Measurements from ENCODE around the gene ACAA2.

Gene ACAA2, protein sequence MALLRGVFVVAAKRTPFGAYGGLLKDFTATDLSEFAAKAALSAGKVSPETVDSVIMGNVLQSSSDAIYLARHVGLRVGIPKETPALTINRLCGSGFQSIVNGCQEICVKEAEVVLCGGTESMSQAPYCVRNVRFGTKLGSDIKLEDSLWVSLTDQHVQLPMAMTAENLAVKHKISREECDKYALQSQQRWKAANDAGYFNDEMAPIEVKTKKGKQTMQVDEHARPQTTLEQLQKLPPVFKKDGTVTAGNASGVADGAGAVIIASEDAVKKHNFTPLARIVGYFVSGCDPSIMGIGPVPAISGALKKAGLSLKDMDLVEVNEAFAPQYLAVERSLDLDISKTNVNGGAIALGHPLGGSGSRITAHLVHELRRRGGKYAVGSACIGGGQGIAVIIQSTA

GRCh38 chr18:49813319-49814146 lies at the start of gene ACAA2:
TSS of gene ACAA2 (minus strand) at chr18:49813533. CDS start at chr18:49813484, 49 bp downstream.
- DNase-seq: peak; percentile 84

GRCh38 chr18:49862656-49863385 lies 49.5 kb upstream of the ACAA2 start:
- no peak for DNase-seq

- no peak for DNase-seq
Measured at GRCh38 chr18:49861659-49862058, 48.3 kb upstream of the ACAA2 start.

DNA sequence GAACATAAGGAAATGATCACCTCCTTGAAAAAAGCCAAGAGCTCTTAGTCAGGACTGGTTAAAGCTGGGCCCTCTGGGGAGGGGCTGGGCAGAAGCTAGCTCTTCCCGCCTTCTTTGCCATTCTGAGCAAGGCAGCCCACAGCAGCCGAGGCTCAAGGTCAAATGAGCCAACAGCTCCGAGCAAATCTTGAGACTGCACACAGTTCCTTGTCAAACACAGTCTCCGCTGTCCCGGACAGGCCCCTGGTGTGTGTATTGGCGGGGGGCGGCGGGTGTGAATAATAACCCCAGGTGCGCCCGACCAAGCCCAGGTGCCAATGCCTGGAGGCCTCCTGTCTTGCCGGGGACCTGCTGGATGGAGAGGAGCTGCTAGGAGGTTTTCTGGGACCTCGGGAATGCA lies 46.4 kb upstream of the ACAA2 start:
- DNase-seq: no peak

GRCh38 chr18:49859021-49859359 lies 45.7 kb upstream of the ACAA2 start:
- no peak for DNase-seq

GRCh38 chr18:49858309-49859020 lies 45.1 kb upstream of the ACAA2 start:
- DNase-seq: peak; percentile 60

GRCh38 chr18:49857708-49858107 lies 44.4 kb upstream of the ACAA2 start:
- no peak for DNase-seq

DNA sequence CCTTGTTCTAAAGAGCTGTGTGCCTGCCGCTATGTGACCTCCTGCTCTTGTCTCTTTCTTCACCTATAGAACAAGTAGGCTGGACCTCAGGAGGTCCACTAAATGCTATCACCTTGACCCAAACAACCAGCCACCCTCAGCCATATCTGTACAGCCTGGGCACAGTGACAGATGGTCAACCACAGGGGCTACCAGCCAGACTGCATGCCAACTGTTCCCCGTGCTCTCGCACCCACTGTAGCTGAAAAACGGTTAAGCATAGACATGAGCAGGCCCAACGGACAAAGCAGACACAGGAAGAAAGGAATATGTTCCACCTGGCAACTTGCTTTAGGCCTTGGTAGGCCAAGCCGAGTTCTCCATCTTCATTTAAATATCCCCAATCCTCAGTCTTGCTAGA lies 43.2 kb upstream of the ACAA2 start:
- DNase-seq: no peak

GRCh38 chr18:49855711-49856415 lies 42.5 kb upstream of the ACAA2 start:
- no peak for DNase-seq

- DNase-seq: no peak
Measured at GRCh38 chr18:49854681-49855080, 41.3 kb upstream of the ACAA2 start.

DNA sequence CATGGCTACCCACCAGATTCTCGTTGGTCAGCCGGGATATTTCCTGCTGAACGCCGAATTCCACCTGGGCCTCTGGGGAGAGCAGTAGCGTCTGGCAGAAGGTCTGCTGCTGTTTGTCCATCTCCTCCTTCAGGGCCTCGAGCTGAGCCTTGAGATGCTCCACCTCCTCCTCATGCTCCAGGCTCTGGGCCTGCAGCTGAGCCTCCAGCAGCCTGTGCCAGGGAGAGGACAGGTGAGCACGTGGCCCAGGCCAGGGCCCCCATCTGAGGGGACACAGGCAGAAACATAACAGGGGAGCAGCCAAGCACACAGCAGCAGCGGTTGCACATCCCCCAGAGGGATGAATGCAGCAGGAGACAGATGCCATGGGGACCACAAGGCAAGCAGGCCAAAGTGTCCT lies 40.1 kb upstream of the ACAA2 start:
- DNase-seq: no peak

DNA sequence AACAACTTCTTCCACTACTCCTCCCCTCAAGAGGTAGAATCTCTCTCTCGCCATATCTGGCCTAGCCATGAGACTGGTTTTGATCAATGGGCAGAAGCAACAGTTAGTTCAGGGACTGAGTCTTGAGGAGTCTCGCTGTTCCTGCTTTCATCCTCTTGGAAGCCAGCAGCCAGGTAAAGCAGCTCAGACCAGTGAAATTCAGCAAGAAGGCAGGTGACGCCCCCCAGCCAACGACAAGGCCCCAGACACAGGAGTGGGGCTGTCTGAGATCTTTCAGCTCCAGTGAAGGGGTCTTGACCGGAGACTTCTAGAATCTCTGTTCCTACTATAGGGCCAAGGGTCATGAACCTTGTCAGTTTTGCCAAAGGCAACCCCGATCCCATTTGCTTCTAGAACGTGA lies 39.7 kb upstream of the ACAA2 start:
- no peak for DNase-seq

GRCh38 chr18:49851624-49852023 lies 38.3 kb upstream of the ACAA2 start:
- no peak for DNase-seq

DNA sequence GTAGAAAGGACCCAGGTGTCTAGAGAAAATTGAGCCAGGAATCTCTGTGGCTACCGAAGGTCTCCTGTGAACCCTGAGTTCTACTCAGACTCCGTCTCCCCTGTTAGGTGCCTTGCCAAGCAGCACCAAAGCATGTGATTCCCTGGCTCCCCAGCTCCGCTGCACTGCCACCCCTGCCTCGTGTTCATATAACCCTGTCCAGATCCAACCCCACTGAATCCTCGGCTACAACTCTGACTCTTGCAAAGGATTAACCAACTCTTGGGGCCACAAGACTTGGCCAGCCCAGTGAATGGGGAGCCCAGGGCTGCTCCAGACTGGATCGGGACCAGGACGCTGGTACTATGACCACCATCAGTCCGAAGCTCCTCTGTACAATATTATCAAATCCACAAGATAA lies 37.3 kb upstream of the ACAA2 start:
- DNase-seq: no peak

DNA sequence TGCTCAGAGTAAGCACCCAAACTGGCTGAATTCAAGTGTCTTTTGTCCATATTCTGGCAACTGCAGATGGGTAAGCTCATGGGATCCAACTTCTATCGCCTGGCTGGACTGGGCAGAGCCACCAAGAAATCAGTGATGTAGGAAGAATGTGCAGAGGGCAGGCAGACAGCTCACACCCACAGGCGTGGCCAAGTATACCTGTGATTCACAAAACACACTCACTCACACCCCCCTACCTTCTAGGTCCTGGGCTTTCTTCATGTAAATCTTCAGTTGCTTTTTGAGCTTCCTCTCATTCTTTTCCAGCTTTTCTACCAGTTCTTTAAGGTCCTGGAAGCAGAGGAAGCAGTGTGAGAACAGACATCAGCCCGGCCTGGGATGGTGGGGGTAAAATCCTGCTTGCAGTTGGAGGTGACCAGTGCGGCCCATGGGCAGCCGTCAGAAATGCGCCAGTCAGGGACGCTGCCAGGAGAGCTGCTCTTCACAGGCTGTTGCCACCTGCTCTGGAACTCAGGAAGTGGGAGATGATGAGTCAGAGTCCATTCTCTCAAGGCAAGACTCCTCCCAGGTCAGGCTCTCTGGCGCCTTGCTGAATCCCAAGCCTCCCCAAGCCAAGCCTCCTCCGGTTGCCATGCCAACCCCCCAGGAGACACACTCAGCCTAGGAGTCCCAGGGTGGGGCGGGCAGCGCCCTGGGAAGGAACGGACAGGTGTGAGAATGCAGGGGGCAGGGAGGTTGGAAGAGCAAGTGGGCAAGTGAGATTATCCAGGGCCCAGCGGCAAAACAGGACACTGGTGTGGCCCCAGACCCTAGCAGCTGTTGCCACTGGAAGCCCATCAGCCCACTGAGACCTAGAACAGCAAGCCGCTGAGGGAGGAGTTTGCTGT lies 36.2 kb upstream of the ACAA2 start:
- DNase-seq: no peak

GRCh38 chr18:49848115-49848514 lies 34.8 kb upstream of the ACAA2 start:
- DNase-seq: no peak

- no peak for DNase-seq
Measured at GRCh38 chr18:49847524-49847923, 34.2 kb upstream of the ACAA2 start.

- no peak for DNase-seq
Measured at GRCh38 chr18:49846718-49847470, 33.6 kb upstream of the ACAA2 start.

- DNase-seq: no peak
Measured at GRCh38 chr18:49846361-49846662, 33.0 kb upstream of the ACAA2 start.

DNA sequence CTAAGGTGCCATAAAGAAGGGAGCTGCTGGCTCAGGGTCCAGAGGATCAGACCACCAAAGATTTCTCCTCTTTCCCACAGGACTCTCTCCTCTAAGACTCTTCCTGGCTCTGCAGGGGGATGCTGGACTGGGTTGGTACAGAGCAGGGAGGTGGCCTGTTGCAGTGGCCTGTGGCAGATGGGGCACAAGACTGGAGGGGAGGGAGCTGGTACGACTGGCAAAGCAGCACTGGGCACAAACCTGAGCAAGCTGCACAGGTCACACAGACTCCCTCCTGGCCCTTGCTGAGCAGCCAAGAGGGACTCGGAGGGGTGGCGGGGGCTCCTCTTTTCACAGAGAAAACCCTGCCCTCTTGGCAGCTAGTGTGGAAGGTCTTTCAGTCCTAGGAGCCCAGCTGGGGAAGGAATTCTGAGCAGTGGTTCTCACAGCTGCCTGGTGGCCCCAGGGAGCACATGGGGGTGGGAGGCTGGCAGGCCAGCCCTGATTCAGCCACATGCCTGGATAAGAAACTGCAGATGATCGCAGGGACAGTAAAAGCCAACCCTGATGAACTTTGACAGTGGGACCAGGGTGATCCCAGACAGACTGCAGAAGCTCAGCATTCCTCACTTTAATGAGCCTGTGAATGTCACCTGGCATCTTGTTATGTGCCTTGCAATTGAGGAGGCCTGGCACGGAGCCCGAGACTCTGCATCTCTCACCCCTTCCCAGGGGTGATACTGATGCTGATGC lies 32.5 kb upstream of the ACAA2 start:
- no peak for DNase-seq
